ENCODE results near the gene GANC. TPM values are rescaled to one million over a fixed set of nuclear protein-coding genes. Genes with fewer than 3 reads are reported as not detected.

Gene GANC
- total RNA-seq, 4 donors from 2014 or later, result 36.6 to 143 (median 54.8) TPM

DNA sequence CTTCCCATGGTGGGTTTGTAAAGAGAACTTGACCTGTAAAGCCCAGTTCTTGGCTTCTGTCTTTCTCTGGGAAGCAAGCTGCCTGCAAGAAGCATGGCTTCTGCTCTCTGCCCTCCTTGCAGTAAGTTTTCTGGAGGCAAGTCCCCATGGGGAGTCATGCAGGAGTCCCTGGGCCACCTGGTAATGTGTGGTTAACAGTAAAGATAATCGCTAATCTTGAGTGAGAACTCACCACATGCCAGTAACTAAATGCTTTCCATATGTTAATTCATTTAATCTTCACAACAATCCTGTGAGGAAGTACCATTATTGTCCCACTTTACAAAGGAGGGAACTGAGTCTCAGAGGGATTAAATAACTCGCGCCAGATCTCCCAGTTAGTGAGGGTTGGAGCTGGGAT lies 90.5 kb downstream of the GANC start:
- WGBS, 2 donors (ENCODE audit: low coverage in 1 of 2), result 89% methylated on average over 3 of the region's 3 CpGs; no CpG with 5 or more reads in 1 of the 2 donors
- Histone ChIP-seq H3K4me1 (no peaks in the 10 kb centered on the region), H3K4me3 (no peak overlapping the region), H3K36me3 (peaks cover 0 to 4% (median 0%) of the 10 kb centered on the region in 4 donors), H3K9me3 (no peaks in the 10 kb centered on the region), H3K27ac (no peak overlapping the region), H3K27me3 (no peaks in the 10 kb centered on the region)
- in situ Hi-C loops (cut with MboI; ENCODE audit: low pct_ligation_motif_present in 1 of 4, low pct_unique_long_range_greater_than_20kb in 1 of 4, low sequenced_read_pairs in 3 of 4) (no loop called here), intact Hi-C loops (cut with DNase I; ENCODE audit: low total_unique reads) (no loop called here)
- no peak for TF ChIP-seq POLR2AphosphoS5 (IDR thresholded peaks at IDR 0.05)
- no peak for DNase-seq

DNA sequence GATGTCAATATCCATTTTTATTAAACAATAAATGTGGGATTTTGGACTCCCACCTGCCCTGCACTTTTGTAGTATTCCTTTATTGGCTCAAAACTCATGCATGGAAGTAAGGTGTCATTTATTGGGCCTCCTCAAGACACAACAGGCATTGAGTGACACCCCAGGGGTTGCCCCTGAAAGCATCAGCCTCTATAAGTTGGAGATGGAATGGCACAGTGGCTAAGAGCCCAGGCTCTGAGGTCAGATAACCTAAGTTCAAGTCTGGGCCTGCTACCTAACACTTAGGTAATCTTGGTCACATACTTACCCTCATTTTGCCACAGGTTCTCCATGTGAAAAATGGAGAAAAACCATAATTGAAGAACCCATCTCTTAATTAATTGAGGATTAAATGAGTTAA lies 90.9 kb downstream of the GANC start:
- DNase-seq, result no peak
- H3K36me3 ChIP-seq, result peaks cover 0 to 4% (median 0%) of the 10 kb centered on the region in 4 donors
- no peaks in the 10 kb centered on the region for H3K4me1 ChIP-seq
- no peak overlapping the region for H3K4me3 ChIP-seq
- in situ Hi-C loops (cut with MboI; ENCODE audit: low pct_ligation_motif_present in 1 of 4, low pct_unique_long_range_greater_than_20kb in 1 of 4, low sequenced_read_pairs in 3 of 4) (no loop called here), intact Hi-C loops (cut with DNase I; ENCODE audit: low total_unique reads) (no loop called here)
- TF ChIP-seq, protein P1, sequence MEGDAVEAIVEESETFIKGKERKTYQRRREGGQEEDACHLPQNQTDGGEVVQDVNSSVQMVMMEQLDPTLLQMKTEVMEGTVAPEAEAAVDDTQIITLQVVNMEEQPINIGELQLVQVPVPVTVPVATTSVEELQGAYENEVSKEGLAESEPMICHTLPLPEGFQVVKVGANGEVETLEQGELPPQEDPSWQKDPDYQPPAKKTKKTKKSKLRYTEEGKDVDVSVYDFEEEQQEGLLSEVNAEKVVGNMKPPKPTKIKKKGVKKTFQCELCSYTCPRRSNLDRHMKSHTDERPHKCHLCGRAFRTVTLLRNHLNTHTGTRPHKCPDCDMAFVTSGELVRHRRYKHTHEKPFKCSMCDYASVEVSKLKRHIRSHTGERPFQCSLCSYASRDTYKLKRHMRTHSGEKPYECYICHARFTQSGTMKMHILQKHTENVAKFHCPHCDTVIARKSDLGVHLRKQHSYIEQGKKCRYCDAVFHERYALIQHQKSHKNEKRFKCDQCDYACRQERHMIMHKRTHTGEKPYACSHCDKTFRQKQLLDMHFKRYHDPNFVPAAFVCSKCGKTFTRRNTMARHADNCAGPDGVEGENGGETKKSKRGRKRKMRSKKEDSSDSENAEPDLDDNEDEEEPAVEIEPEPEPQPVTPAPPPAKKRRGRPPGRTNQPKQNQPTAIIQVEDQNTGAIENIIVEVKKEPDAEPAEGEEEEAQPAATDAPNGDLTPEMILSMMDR (IDR thresholded peaks at IDR 0.05), result no peak
- TF ChIP-seq POLR2AphosphoS5 (IDR thresholded peaks at IDR 0.05), result no peak
- no peak for TF ChIP-seq EP300 (IDR thresholded peaks at IDR 0.05; ENCODE audit: low read depth)
- TF ChIP-seq POLR2A (IDR thresholded peaks at IDR 0.05), result no peak
- H3K9me3 ChIP-seq, result no peaks in the 10 kb centered on the region
- H3K27ac ChIP-seq, result no peak overlapping the region
- no peaks in the 10 kb centered on the region for H3K27me3 ChIP-seq

DNA sequence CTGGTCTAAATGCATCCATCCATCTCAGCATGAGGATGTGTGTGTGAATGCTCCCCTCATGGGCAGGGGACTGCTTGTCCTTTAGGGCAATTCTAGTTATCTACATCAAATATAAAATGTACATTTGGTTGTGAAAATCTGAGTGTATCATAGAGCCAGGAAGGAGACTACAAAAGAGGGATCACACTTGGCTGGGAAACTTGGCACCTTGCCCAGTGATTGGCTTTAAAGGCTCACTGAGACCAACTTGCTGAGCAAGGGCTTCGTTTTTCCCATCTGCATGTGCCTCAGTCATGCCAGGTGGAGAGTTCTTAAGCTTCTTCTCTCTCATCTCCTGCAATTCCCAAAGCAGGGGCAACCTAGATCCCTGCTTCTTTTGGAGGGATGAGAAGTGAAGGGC lies 91.5 kb downstream of the GANC start:
- H3K27me3 ChIP-seq, result no peaks in the 10 kb centered on the region
- peaks cover 0 to 4% (median 0%) of the 10 kb centered on the region in 4 donors for H3K36me3 ChIP-seq
- in situ Hi-C loops (cut with MboI; ENCODE audit: low pct_ligation_motif_present in 1 of 4, low pct_unique_long_range_greater_than_20kb in 1 of 4, low sequenced_read_pairs in 3 of 4), result no loop called here
- no peak overlapping the region for H3K27ac ChIP-seq
- H3K4me3 ChIP-seq, result no peak overlapping the region
- intact Hi-C loops (cut with DNase I; ENCODE audit: low total_unique reads), result no loop called here
- TF ChIP-seq POLR2A (IDR thresholded peaks at IDR 0.05), result no peak
- TF ChIP-seq POLR2AphosphoS5 (IDR thresholded peaks at IDR 0.05), result no peak
- TF ChIP-seq EP300 (IDR thresholded peaks at IDR 0.05; ENCODE audit: low read depth), result no peak
- TF ChIP-seq, protein P1 (IDR thresholded peaks at IDR 0.05), result no peak
- 53% methylated on average over 1 of the region's 1 CpG; no CpG with 5 or more reads in 1 of the 2 donors for WGBS, 2 donors (ENCODE audit: low coverage in 1 of 2)
- H3K4me1 ChIP-seq, result no peaks in the 10 kb centered on the region
- DNase-seq, result no peak
- H3K9me3 ChIP-seq, result no peaks in the 10 kb centered on the region

DNA sequence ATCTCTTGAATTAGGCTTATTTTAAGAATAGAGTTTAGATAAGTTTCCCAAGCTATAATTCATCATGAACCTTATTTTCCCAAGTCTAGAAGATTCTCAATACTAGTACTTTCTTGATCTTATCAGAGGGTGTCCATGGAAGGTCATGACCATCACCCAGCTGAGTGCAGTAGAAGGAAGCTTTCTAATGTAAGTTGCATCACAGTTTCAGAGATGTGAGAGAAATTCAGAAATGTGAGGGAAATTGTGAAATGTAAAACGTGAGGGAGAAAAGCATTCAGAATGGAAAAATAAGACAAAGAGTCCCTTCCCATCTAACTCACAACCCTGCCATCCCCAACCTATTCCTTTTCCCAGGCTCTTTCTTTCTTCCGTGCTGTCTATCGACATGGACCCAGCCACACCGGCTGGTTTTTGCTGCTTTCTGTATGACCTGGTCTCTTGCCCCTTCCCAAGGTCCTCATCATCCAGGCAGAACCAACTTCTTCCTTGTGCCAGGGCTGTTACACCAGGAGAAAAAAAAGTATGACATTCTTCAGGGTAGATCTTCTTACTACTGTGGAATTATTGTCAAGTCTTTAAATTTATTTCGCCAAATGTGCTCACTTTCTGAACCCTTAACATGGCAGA lies 93.0 kb downstream of the GANC start:
- no peaks in the 10 kb centered on the region for H3K27me3 ChIP-seq
- no peak for DNase-seq
- H3K27ac ChIP-seq, result no peak overlapping the region
- H3K4me3 ChIP-seq, result no peak overlapping the region
- H3K9me3 ChIP-seq, result no peaks in the 10 kb centered on the region
- TF ChIP-seq EP300 (IDR thresholded peaks at IDR 0.05; ENCODE audit: low read depth) (no peak), POLR2A (IDR thresholded peaks at IDR 0.05) (no peak), POLR2AphosphoS5 (IDR thresholded peaks at IDR 0.05) (no peak)
- TF ChIP-seq, protein P1 (IDR thresholded peaks at IDR 0.05), result no peak
- no peaks in the 10 kb centered on the region for H3K36me3 ChIP-seq
- intact Hi-C loops (cut with DNase I; ENCODE audit: low total_unique reads), result no loop called here
- H3K4me1 ChIP-seq, result no peaks in the 10 kb centered on the region
- WGBS, 2 donors (ENCODE audit: low coverage in 1 of 2), result 88 to 92% methylated on average over 4 to 5 of the region's 5 CpGs
- in situ Hi-C loops (cut with MboI; ENCODE audit: low pct_ligation_motif_present in 1 of 4, low pct_unique_long_range_greater_than_20kb in 1 of 4, low sequenced_read_pairs in 3 of 4), result no loop called here

DNA sequence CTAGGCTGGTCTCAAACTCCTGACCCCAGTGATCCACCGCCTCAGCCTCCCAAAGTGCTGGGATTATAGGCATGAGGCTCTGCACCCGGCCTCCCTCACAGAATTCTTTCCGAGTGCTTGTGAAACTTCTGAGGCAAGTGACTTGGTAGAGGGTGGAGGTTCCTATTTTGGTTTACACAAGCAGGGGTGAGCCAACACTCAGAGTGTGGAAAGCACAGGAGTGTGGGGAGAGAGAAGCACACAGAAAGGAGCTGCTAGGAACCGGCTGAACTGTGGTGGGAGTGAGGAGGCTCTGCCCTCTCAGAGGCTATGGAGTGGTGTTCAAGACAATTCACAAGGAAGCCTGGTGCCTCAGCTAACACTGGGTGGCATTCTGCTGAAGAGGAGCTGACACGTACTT lies 94.0 kb downstream of the GANC start:
- H3K4me1 ChIP-seq, result no peaks in the 10 kb centered on the region
- no peaks in the 10 kb centered on the region for H3K9me3 ChIP-seq
- 64 to 85% methylated on average over 2 to 5 of the region's 5 CpGs for WGBS, 2 donors (ENCODE audit: low coverage in 1 of 2)
- no peaks in the 10 kb centered on the region for H3K36me3 ChIP-seq
- no peak for DNase-seq
- H3K4me3 ChIP-seq, result no peak overlapping the region
- in situ Hi-C loops (cut with MboI; ENCODE audit: low pct_ligation_motif_present in 1 of 4, low pct_unique_long_range_greater_than_20kb in 1 of 4, low sequenced_read_pairs in 3 of 4), result no loop called here
- intact Hi-C loops (cut with DNase I; ENCODE audit: low total_unique reads), result no loop called here
- no peaks in the 10 kb centered on the region for H3K27me3 ChIP-seq
- H3K27ac ChIP-seq, result no peak overlapping the region
- TF ChIP-seq, protein P1 (IDR thresholded peaks at IDR 0.05), result no peak
- TF ChIP-seq POLR2AphosphoS5 (IDR thresholded peaks at IDR 0.05), result no peak
- no peak for TF ChIP-seq EP300 (IDR thresholded peaks at IDR 0.05; ENCODE audit: low read depth)
- no peak for TF ChIP-seq POLR2A (IDR thresholded peaks at IDR 0.05)
